ENCODE data around the gene CEP135. TPM values are rescaled to one million over a fixed set of nuclear protein-coding genes. Genes with fewer than 3 reads are reported as not detected.

Gene CEP135
- total RNA-seq, 2 experiments from 2014 or later = 12.5 to 12.9 TPM

DNA sequence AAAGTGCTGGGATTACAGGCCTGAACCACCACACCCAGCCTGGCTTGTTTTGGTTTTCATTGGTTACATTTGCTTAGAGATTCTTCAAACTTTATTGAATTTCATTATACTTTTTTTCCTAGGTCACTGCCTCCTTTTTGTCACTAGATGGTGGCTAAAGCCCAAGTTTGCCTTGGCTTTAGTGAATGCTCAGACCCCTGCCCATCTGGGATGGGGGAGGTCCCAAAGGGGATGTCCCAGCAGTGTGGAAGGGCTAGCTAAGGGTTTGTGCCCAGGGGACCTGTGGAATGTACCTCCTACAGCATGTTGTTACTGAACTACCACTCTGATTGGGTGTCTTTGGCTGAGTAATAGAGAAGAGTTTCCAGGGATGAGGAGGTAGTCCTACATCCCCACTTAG is 58.4 kb downstream of the CEP135 start:
- CTCF ChIA-PET = no interaction called here
- peaks cover 42% of the 10 kb centered on the region for H3K36me3 Mint-ChIP-seq (ENCODE audit: low read depth)
- TF ChIP-seq, protein P1, sequence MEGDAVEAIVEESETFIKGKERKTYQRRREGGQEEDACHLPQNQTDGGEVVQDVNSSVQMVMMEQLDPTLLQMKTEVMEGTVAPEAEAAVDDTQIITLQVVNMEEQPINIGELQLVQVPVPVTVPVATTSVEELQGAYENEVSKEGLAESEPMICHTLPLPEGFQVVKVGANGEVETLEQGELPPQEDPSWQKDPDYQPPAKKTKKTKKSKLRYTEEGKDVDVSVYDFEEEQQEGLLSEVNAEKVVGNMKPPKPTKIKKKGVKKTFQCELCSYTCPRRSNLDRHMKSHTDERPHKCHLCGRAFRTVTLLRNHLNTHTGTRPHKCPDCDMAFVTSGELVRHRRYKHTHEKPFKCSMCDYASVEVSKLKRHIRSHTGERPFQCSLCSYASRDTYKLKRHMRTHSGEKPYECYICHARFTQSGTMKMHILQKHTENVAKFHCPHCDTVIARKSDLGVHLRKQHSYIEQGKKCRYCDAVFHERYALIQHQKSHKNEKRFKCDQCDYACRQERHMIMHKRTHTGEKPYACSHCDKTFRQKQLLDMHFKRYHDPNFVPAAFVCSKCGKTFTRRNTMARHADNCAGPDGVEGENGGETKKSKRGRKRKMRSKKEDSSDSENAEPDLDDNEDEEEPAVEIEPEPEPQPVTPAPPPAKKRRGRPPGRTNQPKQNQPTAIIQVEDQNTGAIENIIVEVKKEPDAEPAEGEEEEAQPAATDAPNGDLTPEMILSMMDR (IDR thresholded peaks at IDR 0.05) = no peak

DNA sequence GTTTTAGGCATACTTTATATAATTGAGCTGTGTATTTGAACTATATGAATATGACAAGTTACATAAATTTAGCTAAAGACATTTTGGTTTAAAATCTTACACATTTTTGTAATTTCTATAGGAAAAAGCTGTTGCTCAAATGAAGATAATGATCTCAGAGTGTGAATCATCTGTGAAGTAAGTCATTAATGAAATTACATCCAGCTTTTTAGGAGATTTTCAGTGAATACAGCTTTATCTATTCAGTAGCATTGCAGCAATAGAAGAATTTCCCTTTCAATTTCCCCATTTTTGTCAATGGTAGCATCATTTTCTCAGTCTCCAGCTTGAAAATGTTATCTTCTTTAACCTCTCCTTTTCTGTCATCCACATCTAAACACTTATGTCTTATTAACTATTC is 59.5 kb downstream of the CEP135 start:
- no peaks in the 10 kb centered on the region for H3K4me1 Mint-ChIP-seq (ENCODE audit: low read depth)
- ChIA-PET CTCF (interaction anchor here (1.3 kb wide), 1 partner anchor 13 kb away, joined by 3 read pairs; no protein-coding TSS in a partner anchor), POLR2A (no interaction called here)
- no peak overlapping the region for H3K27ac Mint-ChIP-seq
- no peak for DNase-seq
- no peaks in the 10 kb centered on the region for H3K27me3 Mint-ChIP-seq
- intact Hi-C loops (cut with micrococcal nuclease) = no loop called here
- TF ChIP-seq, protein P1 (IDR thresholded peaks at IDR 0.05) = no peak
- H3K9me3 Mint-ChIP-seq = peaks cover 2% of the 10 kb centered on the region
- H3K36me3 Mint-ChIP-seq (ENCODE audit: low read depth) = peaks cover 42% of the 10 kb centered on the region
- ATAC-seq = no peak
- no peak overlapping the region for H3K4me3 Mint-ChIP-seq

More for the DNA sequence above, 58.4 kb downstream of the CEP135 start:
- no peak for ATAC-seq
- Mint-ChIP-seq H3K4me1 (ENCODE audit: low read depth) (no peaks in the 10 kb centered on the region), H3K9me3 (peaks cover 2% of the 10 kb centered on the region), H3K27ac (no peak overlapping the region), H3K27me3 (no peaks in the 10 kb centered on the region), H3K4me3 (no peak overlapping the region)
- no peak for DNase-seq
- POLR2A ChIA-PET = no interaction called here
- intact Hi-C loops (cut with micrococcal nuclease) = no loop called here

DNA sequence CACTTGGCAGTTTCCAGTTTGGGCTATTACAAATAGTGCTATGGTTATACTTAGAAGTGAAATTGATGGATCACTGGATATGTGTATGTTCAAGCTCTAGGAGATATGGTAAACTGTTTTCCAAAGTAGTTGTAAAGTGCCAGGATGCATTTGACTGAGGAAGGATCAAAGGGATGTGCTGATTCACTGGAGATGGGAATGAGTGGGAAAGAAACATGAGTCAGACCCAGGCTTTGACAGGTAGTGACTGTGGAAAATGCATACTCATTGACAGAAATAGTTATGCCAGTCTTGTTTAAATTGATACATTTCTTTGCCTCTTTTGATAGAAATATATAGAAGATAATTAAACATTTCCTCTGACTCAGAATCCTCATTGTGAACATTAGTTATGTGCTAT is 77.9 kb downstream of the CEP135 start:
- Mint-ChIP-seq H3K27ac (no peak overlapping the region), H3K4me1 (ENCODE audit: low read depth) (no peaks in the 10 kb centered on the region), H3K4me3 (no peak overlapping the region), H3K36me3 (ENCODE audit: low read depth) (peaks cover 49% of the 10 kb centered on the region), H3K9me3 (peaks cover 5% of the 10 kb centered on the region), H3K27me3 (no peaks in the 10 kb centered on the region)
- TF ChIP-seq, protein P1 (IDR thresholded peaks at IDR 0.05) = no peak
- ChIA-PET CTCF (no interaction called here), POLR2A (no interaction called here)
- intact Hi-C loops (cut with micrococcal nuclease) = no loop called here
- no peak for ATAC-seq
- no peak for DNase-seq

DNA sequence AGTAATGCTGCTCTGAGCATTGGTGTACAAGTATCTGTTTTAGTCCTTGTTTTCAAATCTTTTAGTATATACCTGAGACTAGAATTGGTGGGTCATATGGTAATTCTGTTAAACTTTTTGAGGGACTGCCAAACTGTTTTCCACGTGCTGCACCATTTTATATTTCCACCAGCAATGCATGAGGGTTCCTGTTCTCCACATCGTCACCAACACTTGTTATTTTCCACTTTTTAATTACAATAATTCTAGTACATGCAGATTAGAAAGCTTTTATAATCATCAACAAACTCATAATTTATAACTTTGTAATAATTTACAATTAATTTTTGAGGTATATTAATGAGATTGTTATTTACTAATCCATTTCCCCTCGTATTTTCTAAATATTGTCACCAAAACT is 79.4 kb downstream of the CEP135 start:
- DNase-seq (no peak), ATAC-seq (no peak)
- no peak overlapping the region for H3K27ac Mint-ChIP-seq
- peaks cover 42% of the 10 kb centered on the region for H3K36me3 Mint-ChIP-seq (ENCODE audit: low read depth)
- H3K27me3 Mint-ChIP-seq = no peaks in the 10 kb centered on the region
- peaks cover 5% of the 10 kb centered on the region for H3K9me3 Mint-ChIP-seq
- POLR2A ChIA-PET = no interaction called here
- H3K4me3 Mint-ChIP-seq = no peak overlapping the region
- CTCF ChIA-PET = no interaction called here
- H3K4me1 Mint-ChIP-seq (ENCODE audit: low read depth) = no peaks in the 10 kb centered on the region
- intact Hi-C loops (cut with micrococcal nuclease) = no loop called here
- TF ChIP-seq, protein P1 (IDR thresholded peaks at IDR 0.05) = no peak

DNA sequence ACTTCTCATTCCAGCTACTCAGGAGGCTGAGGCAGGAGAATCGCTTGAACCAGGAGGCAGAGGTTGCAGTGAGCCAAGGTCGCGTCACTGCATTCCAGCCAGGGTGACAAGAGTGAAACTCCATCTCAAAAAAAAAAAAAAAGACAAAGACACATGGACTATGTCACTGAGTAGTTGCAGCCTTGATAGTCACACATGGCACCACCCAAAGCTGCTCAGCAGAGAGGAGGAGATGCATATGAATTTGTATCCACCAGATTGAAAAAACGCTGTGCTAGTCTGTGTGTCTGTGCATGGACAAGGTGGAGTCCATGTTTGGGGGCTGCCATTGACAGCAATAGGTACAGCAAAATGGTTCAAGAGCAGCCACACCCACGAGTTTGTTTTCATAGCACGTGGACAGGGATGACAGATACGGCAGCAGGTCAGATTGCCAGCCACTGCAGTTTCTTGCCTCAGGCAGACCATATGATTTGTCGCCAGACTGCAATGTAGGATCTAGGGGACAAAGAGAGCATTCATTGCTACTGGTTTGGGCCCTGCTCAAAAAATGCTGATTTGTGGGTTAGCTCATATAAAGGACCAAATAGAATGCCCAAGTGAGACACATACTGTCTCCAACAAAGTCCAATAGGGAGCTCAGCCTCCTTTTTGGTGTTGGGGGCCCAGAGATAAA is 89.9 kb downstream of the CEP135 start:
- Mint-ChIP-seq H3K9me3 (no peaks in the 10 kb centered on the region), H3K4me3 (no peak overlapping the region), H3K27ac (no peak overlapping the region), H3K4me1 (ENCODE audit: low read depth) (no peaks in the 10 kb centered on the region), H3K36me3 (ENCODE audit: low read depth) (no peaks in the 10 kb centered on the region), H3K27me3 (peaks cover 7% of the 10 kb centered on the region)
- CTCF ChIA-PET = no interaction called here
- intact Hi-C loops (cut with micrococcal nuclease) = no loop called here
- no peak for ATAC-seq
- TF ChIP-seq, protein P1 (IDR thresholded peaks at IDR 0.05) = no peak
- POLR2A ChIA-PET = no interaction called here
- DNase-seq = no peak

Measured in activated CD8-positive, alpha-beta T cell treated with anti-CD3 and anti-CD28 coated beads for 36 hours (primary cell).